Endothelial cell (in vitro differentiated cells): ENCODE measurements around the gene TCL1A. TPM values are rescaled to one million over a fixed set of nuclear protein-coding genes. Genes with fewer than 3 reads are reported as not detected.

Experiments
- DNase-seq: peaks from one replicate; pipeline ENCODE4 v3.0.0; 2021; ENCODE audit warnings: low spot score
- H3K27ac Mint-ChIP-seq: one replicate; pipeline ENCODE4 v1.8.0; 2021; ENCODE audit warnings: mixed read lengths, inconsistent platforms; ENCODE audit not compliant: unreplicated experiment
- H3K27me3 Mint-ChIP-seq: one replicate; pipeline ENCODE4 v1.8.0; 2021; ENCODE audit warnings: mild to moderate bottlenecking, moderate library complexity, mixed read lengths, inconsistent platforms; ENCODE audit not compliant: unreplicated experiment
- H3K36me3 Mint-ChIP-seq: one replicate; pipeline ENCODE4 v1.8.0; 2021; ENCODE audit warnings: mild to moderate bottlenecking, low read depth, mixed read lengths, inconsistent platforms; ENCODE audit not compliant: unreplicated experiment
- H3K4me1 Mint-ChIP-seq: one replicate; pipeline ENCODE4 v1.8.0; 2021; ENCODE audit warnings: mild to moderate bottlenecking, mixed read lengths, inconsistent platforms; ENCODE audit not compliant: unreplicated experiment
- H3K4me3 Mint-ChIP-seq: one replicate; pipeline ENCODE4 v1.8.0; 2021; ENCODE audit warnings: mild to moderate bottlenecking, mixed read lengths, inconsistent platforms; ENCODE audit not compliant: unreplicated experiment
- H3K9me3 Mint-ChIP-seq: one replicate; pipeline ENCODE4 v1.8.0; 2021; ENCODE audit warnings: mixed read lengths, inconsistent platforms; ENCODE audit not compliant: unreplicated experiment
- CTCF ChIP-seq: fragments of 200-600 bp; sonication (generic); IDR thresholded peaks from one replicate; pipeline ENCODE4 v1.5.0; 2021; ENCODE audit warnings: antibody characterized with exemption; ENCODE audit not compliant: unreplicated experiment
- total RNA-seq: library from RNA; stranded (reverse); fragmentation: NEBNext Ultra II Directional; extraction: Animal tissue kit (Norgen Biotek cat#: 25700); gene quantifications from one replicate; pipeline ENCODE4 v1.2.1, GENCODE V29; 2021; ENCODE audit not compliant: unreplicated experiment

The TCL1A gene
- total RNA-seq, 1 donor from 2014 or later: not detected

- TF ChIP-seq CTCF: no peak
These were observed 18.0 kb downstream of the TCL1A start for GRCh38 chr14:95695913-95696312.

GRCh38 chr14:95695051-95695450, 18.9 kb downstream of the TCL1A start:
- Mint-ChIP-seq H3K4me3 (no peak overlapping the region), H3K4me1 (peaks cover 14% of the 10 kb centered on the region), H3K27ac (no peak overlapping the region), H3K27me3 (peaks cover 6% of the 10 kb centered on the region), H3K36me3 (no peaks in the 10 kb centered on the region), H3K9me3 (no peaks in the 10 kb centered on the region)
- no peak for TF ChIP-seq CTCF
- no peak for DNase-seq

More at GRCh38 chr14:95695913-95696312, 18.0 kb downstream of the TCL1A start:
- Mint-ChIP-seq H3K27me3 (peaks cover 5% of the 10 kb centered on the region), H3K9me3 (no peaks in the 10 kb centered on the region), H3K4me3 (no peak overlapping the region), H3K27ac (no peak overlapping the region), H3K36me3 (no peaks in the 10 kb centered on the region), H3K4me1 (peaks cover 15% of the 10 kb centered on the region)
- no peak for DNase-seq

GRCh38 chr14:95692109-95692508, 21.8 kb downstream of the TCL1A start:
- TF ChIP-seq CTCF: no peak
- Mint-ChIP-seq H3K36me3 (no peaks in the 10 kb centered on the region), H3K4me1 (peaks cover 2% of the 10 kb centered on the region), H3K9me3 (no peaks in the 10 kb centered on the region), H3K27me3 (peaks cover 6% of the 10 kb centered on the region), H3K27ac (no peak overlapping the region), H3K4me3 (no peak overlapping the region)
- DNase-seq: no peak

GRCh38 chr14:95691591-95691990, 22.3 kb downstream of the TCL1A start:
- H3K27me3 Mint-ChIP-seq: peaks cover 6% of the 10 kb centered on the region

GRCh38 chr14:95690815-95691214, 23.1 kb downstream of the TCL1A start:
- H3K4me1 Mint-ChIP-seq: no peaks in the 10 kb centered on the region
- TF ChIP-seq CTCF: no peak
- peaks cover 6% of the 10 kb centered on the region for H3K27me3 Mint-ChIP-seq
- DNase-seq: no peak
- no peak overlapping the region for H3K4me3 Mint-ChIP-seq
- H3K9me3 Mint-ChIP-seq: no peaks in the 10 kb centered on the region
- no peak overlapping the region for H3K27ac Mint-ChIP-seq
- no peaks in the 10 kb centered on the region for H3K36me3 Mint-ChIP-seq

More at GRCh38 chr14:95691591-95691990, 22.3 kb downstream of the TCL1A start:
- no peaks in the 10 kb centered on the region for H3K9me3 Mint-ChIP-seq
- no peak for TF ChIP-seq CTCF
- no peak overlapping the region for H3K27ac Mint-ChIP-seq
- DNase-seq: no peak
- H3K4me1 Mint-ChIP-seq: peaks cover 1% of the 10 kb centered on the region
- no peak overlapping the region for H3K4me3 Mint-ChIP-seq
- H3K36me3 Mint-ChIP-seq: no peaks in the 10 kb centered on the region
